Inferior parietal cortex (tissue), 1 donor: Measurements from ENCODE around the gene AKNAD1.
"Not testable (repeated sequence)": the region's sequence is repeated elsewhere in the genome, so short reads cannot be mapped to it uniquely, and the experiment has no call there.

Experiments
- DNase-seq: peaks from one replicate; pipeline ENCODE4 v3.0.0-alpha.2; 2016; ENCODE audit errors: extremely low spot score

The AKNAD1 gene

GRCh38 chr1:108856994-108857393 lies at the start of gene AKNAD1:
Gene AKNAD1 (minus strand): TSS chr1:108857094. CDS start chr1:108852664, 4,430 bp downstream.
- no peak for DNase-seq

GRCh38 chr1:108901106-108901505 lies 44.2 kb upstream of the AKNAD1 start:
- DNase-seq, result no peak

GRCh38 chr1:108897865-108898720 lies 41.2 kb upstream of the AKNAD1 start:
- peak; percentile 87 for DNase-seq

GRCh38 chr1:108896146-108897145 lies 39.6 kb upstream of the AKNAD1 start:
- DNase-seq, result no peak

GRCh38 chr1:108893141-108893530 lies 36.2 kb upstream of the AKNAD1 start:
- no peak for DNase-seq

- no peak for DNase-seq
These were observed 35.7 kb upstream of the AKNAD1 start for GRCh38 chr1:108892356-108893140.

GRCh38 chr1:108889706-108890384 lies 33.0 kb upstream of the AKNAD1 start:
- no peak for DNase-seq

- not testable (repeated sequence) for DNase-seq
These were observed 32.2 kb upstream of the AKNAD1 start for GRCh38 chr1:108889006-108889645.

- DNase-seq, result no peak
These were observed 29.4 kb upstream of the AKNAD1 start for GRCh38 chr1:108886292-108886691.

GRCh38 chr1:108884968-108885367 lies 28.1 kb upstream of the AKNAD1 start:
- no peak for DNase-seq

GRCh38 chr1:108882837-108883236 lies 25.9 kb upstream of the AKNAD1 start:
- no peak for DNase-seq

- no peak for DNase-seq
These were observed 24.5 kb upstream of the AKNAD1 start for GRCh38 chr1:108881369-108881768.

- no peak for DNase-seq
These were observed 24.0 kb upstream of the AKNAD1 start for GRCh38 chr1:108880850-108881249.

GRCh38 chr1:108878678-108879077 lies 21.8 kb upstream of the AKNAD1 start:
- peak; percentile 34 for DNase-seq

- DNase-seq, result no peak
These were observed 21.2 kb upstream of the AKNAD1 start for GRCh38 chr1:108878160-108878469.

- DNase-seq, result peak; percentile 59
These were observed 20.7 kb upstream of the AKNAD1 start for GRCh38 chr1:108877348-108878159.

GRCh38 chr1:108871050-108871724 lies 14.3 kb upstream of the AKNAD1 start:
- DNase-seq, result no peak

- DNase-seq, result no peak
These were observed 8.5 kb upstream of the AKNAD1 start for GRCh38 chr1:108865316-108865910.

GRCh38 chr1:108863984-108864383 lies 7.1 kb upstream of the AKNAD1 start:
- no peak for DNase-seq
